GM19324 (cell line): ENCODE results near the gene PRRC2C.
"Not testable (repeated sequence)": the region's sequence is repeated elsewhere in the genome, so short reads cannot be mapped to it uniquely, and the experiment has no call there.

Experiments used
- ATAC-seq: cut with Tn5 transposase; IDR thresholded peaks from one replicate; pipeline ENCODE4 v1.9.1; 2021; ENCODE audit warnings: mild to moderate bottlenecking, moderate library complexity; ENCODE audit not compliant: unreplicated experiment, low FRiP score

The PRRC2C gene

GRCh38 chr1:171495444-171495843, 10.1 kb downstream of the PRRC2C start:
- no peak for ATAC-seq

- ATAC-seq: no peak
Observed at GRCh38 chr1:171500304-171500703, 15.0 kb downstream of the PRRC2C start.

DNA sequence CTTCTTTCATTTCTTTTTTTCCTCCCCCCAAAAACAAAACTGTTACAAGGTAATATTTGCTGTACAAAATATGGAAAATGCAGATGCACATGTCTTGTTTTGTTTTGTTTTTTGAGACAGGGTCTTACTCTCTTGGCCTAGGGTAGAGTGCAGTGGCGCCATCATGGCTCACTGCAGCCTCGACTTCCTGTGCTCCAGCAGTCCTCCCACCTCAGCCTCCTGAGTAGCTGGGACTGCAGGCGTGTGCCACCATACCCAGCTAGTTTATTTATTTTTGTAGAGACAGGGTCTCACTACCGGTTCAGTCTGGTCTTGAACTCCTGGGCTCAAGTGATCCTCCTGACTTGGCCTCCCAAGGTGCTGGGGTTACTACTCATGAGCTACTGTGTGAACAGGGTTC, 15.5 kb downstream of the PRRC2C start:
- ATAC-seq: no peak

GRCh38 chr1:171501305-171502024, 16.1 kb downstream of the PRRC2C start:
- no peak for ATAC-seq

DNA sequence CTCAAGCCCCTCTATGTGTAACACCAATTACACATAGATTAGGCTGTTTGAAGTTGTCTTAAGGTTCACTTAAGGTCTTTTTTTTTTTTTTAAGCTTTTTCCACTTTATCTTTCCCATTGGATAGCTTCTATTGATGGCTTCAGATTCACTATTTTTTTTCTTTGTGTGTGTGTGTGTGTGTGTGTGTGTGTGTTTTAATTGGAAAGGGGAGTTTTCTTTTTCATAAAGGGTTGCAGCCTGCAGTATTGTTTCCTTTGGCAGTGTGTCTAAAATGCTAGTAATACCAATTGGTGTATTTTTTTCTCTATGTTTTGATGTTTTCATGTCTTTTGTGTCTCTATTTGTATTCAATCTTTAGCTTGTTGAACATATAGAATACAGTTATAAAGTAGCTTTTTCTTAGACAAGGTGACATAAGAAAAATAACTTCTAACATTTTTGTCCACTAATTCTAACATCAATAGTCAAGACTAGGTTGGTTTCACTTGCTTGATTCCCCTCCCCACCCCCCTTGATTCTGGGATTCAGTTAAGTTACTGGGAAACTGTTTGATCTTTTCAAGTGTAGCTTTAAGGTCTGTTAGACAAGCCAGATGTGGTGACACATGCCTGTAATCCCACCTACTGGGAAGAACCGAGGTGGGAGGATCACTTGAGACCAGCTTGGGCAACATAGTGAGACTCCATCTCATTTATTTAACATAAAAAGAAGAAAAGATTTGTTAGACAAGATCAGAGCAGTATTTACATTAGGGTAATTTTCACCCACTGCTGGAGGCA, 21.4 kb downstream of the PRRC2C start:
- no peak for ATAC-seq

GRCh38 chr1:171507435-171507834, 22.1 kb downstream of the PRRC2C start:
- no peak for ATAC-seq

- no peak for ATAC-seq
Observed at GRCh38 chr1:171509191-171509590, 23.9 kb downstream of the PRRC2C start.

DNA sequence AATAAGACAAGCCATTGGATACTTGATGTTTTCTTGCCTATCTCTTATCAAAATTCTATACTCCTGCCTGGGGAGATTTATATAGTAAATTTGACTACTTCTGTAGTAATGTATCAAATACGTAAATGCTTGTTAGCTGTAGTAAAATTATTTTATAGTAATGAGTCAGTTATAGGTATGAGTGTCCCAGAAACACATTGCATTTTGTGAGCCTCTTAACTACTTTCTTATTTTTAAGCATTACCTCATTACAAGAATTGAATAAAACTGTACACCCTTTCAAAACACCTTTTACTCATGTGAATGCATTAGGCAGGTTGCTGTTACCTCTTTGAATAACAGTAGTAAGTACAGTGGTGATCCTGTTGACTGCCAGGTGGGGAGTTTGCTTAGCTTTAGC, 28.4 kb downstream of the PRRC2C start:
- no peak for ATAC-seq

DNA sequence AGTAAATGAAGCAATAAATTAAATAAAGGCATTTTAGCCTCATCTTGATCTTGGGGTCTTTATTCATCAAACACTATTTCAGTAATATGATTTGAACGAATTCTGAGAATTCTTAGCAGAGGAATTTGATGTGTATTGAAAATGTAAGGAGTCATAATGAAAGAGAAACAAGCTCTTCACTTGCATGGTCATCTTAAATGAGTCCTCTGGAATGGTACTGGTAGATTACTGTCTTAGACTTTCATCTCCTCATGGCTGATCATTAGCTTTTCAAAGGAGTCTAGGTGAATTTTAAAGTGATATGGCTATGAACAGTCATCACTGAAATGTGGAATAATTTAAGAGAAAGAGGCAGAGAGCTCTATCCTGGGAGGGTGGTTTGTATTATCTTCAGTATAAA, 30.0 kb downstream of the PRRC2C start:
- ATAC-seq: no peak

- ATAC-seq: no peak
Observed at GRCh38 chr1:171515741-171516140, 30.4 kb downstream of the PRRC2C start.

GRCh38 chr1:171521567-171521966, 36.2 kb downstream of the PRRC2C start:
- no peak for ATAC-seq

DNA sequence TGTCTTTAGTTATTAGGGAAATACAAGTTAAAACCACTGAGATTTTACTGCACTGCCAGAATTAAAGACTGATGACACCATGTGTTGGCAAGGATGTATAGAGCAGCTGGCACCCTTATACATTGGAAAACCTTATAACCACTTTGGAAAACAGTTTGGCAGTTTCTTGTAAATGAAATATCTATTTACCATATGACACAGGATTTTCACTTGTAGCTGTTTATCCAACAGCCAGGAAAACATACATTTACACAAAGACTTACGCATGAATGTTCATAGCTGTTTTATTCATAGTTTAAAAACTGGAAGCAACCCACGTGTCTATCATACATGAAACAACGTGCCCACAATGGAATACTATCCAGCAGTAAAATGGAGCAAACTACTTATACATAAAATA, 45.3 kb downstream of the PRRC2C start:
- ATAC-seq: no peak

- no peak for ATAC-seq
Observed at GRCh38 chr1:171532520-171532919, 47.2 kb downstream of the PRRC2C start.

- no peak for ATAC-seq
Observed at GRCh38 chr1:171545523-171545922, 60.2 kb downstream of the PRRC2C start.

- ATAC-seq: no peak
Observed at GRCh38 chr1:171550050-171550449, 64.7 kb downstream of the PRRC2C start.

DNA sequence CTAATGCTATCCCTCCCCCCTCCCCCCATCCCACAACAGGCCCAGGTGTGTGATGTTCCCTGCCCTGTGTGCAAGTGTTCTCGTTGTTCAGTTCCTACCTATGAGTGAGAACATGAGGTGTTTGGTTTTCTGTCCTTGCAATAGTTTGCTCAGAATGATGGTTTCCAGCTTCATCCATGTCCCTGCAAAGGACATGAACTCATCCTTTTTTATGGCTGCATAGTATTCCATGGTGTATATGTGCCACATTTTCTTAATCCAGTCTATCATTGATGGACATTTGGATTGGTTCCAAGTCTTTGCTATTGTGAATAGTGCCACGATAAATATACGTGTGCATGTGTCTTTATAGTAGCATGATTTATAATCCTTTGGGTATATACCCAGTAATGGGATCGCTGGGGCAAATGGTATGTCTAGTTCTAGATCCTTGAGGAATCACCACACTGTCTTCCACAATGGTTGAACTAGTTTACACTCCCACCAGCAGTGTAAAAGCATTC, 65.3 kb downstream of the PRRC2C start:
- not testable (repeated sequence) for ATAC-seq

DNA sequence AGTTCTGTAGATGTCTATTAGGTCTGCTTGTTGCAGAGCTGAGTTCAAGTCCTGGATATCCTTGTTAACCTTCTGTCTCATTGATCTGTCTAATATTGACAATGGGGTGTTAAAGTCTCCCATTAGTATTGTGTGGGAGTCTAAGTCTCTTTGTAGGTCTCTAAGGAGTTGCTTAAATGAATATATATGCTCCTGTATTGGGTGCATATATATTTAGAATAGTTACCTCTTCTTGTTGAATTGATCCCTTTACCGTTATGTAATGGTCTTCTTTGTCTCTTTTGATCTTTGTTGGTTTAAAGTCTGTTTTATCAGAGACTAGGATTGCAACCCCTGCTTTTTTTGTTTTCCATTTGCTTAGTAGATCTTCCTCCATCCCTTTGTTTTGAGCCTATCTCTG, 68.6 kb downstream of the PRRC2C start:
- ATAC-seq: not testable (repeated sequence)

DNA sequence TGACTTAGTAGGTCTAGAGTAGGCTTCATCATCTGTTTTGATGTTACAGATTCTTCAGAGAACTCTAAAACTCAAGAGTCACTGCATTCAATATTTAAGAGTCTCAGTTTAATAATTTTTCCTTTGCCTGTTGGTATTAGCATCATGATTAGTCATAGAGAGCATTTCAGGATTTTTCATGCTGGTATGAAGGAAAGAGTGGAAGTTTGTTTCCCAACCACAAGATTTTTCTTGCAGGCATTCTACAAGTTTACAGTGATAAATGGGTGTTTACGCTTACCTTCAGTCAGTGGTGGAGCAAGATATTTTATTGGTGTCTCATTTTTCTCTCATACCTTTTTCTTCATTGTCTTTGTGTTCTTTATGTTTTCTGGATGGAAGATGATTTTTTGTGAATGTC, 78.3 kb downstream of the PRRC2C start:
- ATAC-seq: no peak

- ATAC-seq: no peak
Observed at GRCh38 chr1:171566467-171566866, 81.1 kb downstream of the PRRC2C start.

DNA sequence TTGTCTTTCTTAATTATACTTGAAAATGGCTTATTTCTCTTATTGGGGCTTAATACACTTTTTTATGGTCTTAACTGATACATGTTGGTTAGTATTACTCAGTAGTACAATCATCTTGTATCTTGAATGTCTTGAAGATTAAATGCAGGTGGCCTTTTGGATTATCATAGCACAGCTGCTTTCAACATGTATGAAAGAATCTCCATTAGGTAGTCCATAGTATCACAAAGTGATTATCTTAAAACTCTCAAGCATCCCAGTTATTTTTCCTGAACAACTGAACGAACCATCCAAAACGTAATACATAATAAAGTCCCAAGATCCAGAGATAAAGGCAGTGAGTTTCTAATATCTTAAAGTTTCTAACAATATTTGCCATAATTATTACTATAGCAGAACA, 85.0 kb downstream of the PRRC2C start:
- ATAC-seq: no peak

DNA sequence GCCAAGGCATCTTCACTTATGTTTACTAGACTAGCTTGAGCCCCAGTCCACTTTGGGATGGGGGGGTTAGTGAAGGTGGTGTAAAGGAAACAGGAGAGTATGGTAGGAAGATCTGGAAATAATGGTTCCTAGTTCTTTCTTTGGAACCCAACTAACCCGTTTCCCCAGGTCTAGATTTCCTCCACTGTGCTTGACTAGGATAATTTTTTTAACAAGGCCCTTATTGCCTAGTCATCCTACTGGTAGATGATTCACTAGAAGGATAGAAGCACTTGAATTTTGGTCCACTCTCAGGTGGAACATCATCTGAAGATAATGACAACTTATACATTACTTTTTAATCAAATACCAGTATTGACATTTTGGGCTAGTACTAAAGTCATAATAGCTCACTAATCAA, 90.8 kb downstream of the PRRC2C start:
- no peak for ATAC-seq

DNA sequence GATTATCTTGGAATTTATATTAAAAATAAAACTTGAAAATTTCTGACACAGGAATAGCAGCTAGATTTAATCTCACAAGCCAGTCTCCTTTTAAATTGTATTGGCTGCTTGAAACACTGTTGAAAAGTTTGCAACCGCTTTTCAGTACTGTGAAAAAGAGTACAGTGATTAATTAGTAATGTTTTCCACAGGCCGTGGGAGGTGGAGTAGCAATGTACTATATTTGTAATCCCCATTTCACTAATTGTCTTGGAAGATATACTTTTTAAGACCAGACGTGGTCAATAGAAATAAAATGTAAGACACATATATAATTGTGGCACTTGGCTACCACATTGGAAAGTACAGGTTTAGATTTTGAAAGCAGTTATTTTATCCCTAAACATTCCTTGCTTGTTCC, 95.9 kb downstream of the PRRC2C start:
- ATAC-seq: no peak
